Measurements from ENCODE around the gene XPO6.

XPO6 gene

GRCh38 chr16:28059841-28060575 lies 151.8 kb downstream of the XPO6 start:
- no peak for DNase-seq

- no peak for DNase-seq
These were observed 152.8 kb downstream of the XPO6 start for GRCh38 chr16:28058839-28059589.

- no peak for DNase-seq
These were observed 153.8 kb downstream of the XPO6 start for GRCh38 chr16:28057949-28058348.

- no peak for DNase-seq
These were observed 158.3 kb downstream of the XPO6 start for GRCh38 chr16:28053461-28053860.

- no peak for DNase-seq
These were observed 159.3 kb downstream of the XPO6 start for GRCh38 chr16:28052274-28053128.

- no peak for DNase-seq
These were observed 160.3 kb downstream of the XPO6 start for GRCh38 chr16:28051486-28051885.

All from activated CD4-positive, CD25-positive, alpha-beta regulatory T cell (primary cell).